HG02840 (cell line): ENCODE data around the gene LAMB1.

Experiments used
- ATAC-seq: cut with Tn5 transposase; IDR thresholded peaks from one replicate; pipeline ENCODE4 v1.9.1; 2021; ENCODE audit warnings: mild to moderate bottlenecking, moderate library complexity, moderate number of reproducible peaks; ENCODE audit not compliant: unreplicated experiment, low FRiP score

LAMB1 gene

DNA sequence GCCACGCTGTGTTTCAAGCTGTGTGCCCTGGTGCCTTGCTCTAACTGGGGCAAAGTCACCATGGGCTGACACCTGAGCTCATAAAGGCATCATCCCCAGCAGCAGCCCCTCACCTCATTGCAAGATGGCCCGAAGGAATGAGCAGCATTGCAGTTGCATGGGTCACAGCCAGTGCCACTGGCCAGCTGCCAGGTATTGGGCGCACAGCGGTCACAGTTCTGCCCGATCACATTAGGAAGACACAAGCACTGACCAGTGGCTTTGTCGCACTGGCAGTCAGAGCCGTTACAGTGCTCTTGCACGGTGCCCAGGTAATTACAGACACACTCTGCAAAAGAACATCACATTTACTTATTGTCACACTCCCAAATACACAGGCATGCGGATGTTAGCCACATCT, 51.1 kb downstream of the LAMB1 start:
- ATAC-seq: no peak

DNA sequence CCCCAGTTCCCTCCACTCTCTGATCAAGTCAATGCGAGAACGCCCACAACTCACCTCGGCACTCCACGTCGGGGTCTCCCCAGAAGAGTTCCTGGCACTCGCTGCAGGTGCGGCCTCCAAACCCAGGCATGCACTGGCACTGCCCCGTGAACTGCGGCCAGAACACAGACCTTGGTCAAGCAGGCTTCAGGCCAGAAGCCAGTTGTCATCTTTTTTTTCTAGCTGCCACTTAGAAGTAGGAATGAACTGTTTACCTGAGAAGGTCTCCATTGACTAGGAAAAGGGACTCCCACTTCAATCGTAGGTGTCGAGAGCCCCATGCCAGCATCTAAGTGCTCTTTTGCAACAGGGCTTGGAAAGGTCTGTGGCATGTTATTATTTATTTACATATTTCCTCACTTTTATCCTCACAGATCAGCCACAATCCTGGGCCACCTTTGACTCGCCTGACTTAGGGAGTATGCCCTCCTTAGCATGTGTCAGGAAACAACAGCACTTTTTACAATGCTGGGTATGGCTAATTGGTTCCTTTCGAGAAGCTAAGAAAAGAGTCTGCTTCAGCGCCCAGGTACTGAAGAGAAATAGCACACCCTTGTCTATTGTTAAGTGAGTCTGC, 51.7 kb downstream of the LAMB1 start:
- no peak for ATAC-seq

DNA sequence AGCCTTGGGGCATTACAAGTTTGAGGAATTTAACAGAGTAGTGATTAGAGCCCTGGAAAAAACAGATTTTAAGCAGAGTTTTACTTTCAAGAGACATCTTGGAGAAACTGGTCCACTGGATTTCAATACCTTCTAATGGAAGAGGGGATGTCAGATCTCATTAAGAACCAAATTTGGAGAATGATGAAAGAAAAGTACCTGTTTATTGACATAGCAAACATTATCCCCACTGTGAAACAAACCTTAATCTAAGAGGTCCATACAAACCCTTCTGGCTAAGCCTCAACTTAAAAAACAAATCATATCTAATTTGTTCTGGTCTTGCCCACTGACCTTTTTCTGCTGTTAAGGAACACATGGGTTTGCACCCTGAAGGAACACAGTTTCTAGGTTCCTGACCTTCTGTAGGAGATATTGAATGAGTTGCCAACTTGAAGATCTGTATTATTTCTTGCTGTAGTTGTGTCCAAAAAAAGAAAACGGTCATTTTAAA, 53.5 kb downstream of the LAMB1 start:
- ATAC-seq: no peak

DNA sequence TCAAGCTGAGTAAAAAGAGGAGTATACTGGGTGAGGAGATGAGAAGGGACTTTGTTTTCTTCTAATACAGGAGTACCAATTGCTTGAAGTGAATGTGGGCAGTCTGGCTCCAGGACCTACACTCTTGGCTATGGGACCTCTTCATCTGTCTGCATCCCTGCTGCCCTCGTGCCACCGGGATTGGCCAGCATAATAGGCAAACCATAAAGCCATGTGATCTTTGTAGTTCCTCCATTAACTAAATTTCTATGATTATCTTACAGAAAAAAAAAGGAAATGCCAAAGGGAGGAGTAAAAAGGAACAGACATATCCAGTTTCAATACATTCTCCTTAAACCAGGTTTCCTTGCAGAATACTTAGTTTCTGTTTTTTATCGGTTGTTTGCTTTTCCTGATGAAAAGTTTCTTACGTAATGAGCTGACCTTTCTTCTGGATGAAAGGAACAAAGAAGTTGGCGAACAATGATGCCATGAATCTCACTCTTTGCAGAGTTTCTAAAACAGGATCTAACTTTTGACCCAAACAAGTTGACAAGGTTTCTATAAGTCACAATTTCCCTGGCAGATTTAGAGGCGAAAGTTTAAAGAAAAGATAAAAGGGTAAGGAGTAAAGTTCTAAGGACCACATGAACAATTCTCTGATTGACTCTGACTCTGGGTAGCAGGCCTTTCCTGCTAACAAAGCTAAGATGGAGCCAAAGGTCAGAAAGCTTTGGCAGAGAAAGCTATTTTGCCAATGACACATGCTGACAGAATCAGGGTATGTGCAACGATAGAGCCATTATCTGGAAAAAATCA, 54.1 kb downstream of the LAMB1 start:
- ATAC-seq: no peak

DNA sequence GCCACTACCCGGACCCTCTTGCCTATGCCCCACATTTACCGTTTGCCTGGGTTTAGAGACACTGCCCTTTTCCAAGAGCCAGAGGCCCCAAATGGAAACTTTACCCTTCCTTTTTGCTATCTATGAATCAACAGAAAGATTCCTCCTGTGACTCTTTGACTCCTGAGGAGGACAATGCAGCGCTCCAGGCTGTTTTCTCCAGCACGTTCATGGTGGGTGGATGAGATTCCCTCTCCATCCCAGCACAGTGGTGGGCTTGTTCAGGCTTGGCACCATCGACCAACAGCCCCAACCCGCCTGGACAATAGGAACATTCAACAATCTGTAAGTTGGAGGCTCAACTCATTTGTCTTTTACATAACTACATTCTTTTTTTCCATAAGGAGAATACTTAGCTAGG, 56.1 kb downstream of the LAMB1 start:
- no peak for ATAC-seq

DNA sequence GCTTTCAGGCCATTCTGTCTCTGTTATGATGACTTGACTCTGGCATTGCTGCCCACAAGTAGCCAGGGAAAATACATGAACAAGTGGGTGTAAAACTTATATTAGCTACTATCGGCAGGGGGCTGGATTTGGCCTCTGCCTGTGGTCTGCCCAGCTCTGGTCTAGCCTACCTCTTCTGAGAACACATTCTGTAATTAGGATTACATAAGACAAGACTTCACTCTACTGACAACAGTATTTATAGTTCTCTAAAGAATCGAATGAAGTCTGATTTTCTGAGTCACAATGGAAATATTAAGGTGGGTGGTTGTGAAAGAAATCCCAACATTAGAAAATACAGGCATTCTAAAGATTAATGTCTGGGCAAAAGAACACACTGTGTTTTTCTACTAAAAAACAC, 56.5 kb downstream of the LAMB1 start:
- no peak for ATAC-seq

DNA sequence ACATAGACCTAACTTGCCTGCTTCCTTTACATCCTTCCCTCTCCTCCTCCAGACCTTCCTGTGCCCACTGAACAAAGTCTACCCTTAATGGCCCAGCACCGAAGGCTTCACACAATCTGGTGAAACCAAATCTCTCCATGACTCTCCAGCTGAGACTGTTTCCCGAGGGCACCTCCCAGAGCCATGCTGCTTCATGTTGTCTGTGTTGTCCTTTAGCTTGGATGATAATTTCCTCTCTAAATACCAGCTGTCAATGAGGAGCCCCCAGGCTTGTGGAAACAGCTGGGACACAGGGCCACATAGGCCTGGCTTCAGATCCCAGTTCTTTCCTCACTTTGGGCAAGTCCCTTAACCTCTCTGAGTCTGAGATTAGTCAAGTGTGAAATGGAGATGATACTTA, 57.6 kb downstream of the LAMB1 start:
- ATAC-seq: no peak

DNA sequence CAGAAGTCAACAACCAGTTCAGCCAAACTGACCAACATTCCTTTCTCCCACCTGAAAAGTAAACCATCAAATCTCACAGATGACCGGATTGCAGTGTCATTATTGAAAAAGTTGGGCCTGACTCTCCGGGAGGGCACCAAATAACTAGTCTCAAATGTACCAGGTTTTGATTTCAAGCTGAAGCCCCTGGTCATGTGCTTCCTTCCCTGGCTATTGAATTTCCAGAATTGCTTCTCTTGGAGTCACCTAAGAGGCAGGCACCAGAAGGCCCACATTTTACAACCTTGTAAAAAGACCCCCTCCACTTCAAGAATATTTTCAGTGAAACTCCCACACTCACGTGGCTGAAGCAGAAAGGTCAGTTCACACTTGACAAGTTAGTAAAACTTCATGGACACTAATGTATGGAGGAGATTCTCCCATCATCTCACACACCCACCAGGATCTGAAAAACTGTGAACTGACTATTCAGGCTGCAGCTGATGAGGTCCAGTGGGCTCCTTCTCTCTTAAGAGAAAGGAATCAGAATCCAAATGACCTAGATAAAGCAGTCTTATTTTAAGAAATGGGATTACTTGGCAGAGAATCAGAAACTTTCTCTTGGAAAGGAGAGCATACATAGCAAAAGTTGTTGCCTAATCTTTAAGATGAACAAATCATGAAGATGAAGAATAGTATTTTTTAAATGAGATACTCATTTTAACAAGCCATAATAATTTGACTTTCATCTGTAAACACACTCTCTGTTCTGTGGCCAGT, 58.4 kb downstream of the LAMB1 start:
- no peak for ATAC-seq

DNA sequence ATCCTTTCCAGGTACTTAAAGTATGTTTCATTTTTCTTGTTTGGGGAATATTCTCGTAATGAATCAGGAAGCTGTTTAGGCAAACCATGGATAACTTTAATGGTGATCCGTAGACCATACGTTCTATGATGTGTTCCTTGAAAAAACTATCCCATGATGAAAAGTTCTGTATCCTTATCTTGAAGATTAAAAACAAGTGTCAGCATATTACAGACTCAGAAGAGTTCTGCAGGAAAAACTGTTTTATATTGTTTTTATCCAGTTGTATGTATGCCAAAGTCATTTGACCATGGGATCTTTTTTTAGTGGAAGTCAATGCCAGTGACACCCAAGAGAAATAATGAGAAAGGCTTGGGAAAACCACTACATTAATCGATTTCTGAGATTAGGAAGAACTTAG, 59.9 kb downstream of the LAMB1 start:
- no peak for ATAC-seq

DNA sequence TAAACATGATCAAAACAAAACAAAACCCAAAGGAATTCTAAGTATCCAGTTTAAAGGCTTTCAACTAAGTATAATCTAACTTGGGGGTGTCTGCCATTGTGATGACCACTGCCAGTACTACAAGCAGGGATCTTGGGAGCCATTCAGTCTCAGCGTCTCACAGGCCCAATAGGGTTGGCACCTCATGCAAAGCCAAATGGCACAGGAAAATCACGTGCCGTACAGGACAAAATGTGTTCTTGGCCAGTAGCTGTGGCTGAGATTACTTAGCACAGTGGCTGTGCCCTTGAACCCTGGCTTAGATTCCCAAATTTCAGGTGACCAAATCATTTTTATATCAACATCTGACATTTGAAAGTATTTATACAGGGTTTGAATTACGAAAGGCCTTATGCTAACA, 62.0 kb downstream of the LAMB1 start:
- ATAC-seq: no peak

DNA sequence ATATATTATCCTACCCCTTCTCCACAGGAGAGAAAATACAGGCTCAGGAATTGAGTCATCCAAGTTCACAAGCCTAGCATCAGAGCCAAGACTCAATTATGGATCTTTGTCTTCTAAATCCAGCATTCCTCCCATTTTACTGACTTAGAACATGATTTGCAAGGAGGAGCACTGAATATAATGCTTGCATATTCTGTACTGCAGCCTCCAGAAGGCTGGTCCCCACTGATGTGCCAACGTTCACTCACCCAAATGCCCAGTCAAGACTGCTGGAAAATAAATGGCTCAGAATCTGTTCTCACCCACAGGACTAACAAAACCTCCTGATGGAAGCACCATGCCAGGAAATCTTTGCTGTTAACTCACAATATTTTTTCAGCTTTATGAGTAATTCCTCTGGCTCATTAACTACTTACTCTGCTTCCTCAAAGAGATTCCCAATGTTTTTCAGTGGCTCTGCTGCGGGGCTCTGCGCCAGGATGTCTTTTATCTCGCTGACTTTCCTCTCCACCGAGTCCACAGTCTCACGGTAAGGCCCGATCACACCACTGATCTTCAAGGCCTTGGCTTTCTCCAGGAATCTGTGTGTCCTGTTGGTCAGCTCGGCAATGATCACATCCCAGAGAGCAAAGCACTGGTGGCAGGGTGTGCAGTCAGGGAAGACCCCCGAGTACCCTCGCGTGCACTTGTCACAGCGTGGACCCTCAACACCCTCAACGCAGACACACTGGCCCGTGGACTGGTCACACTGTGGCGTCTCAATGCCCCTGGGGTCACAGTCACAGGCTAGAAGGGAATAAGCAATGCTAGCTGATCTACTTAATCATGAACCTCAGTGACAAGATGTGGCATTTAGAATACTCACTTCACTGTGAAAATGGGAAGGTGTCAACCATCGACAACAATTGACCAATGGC, 63.1 kb downstream of the LAMB1 start:
- ATAC-seq: no peak

DNA sequence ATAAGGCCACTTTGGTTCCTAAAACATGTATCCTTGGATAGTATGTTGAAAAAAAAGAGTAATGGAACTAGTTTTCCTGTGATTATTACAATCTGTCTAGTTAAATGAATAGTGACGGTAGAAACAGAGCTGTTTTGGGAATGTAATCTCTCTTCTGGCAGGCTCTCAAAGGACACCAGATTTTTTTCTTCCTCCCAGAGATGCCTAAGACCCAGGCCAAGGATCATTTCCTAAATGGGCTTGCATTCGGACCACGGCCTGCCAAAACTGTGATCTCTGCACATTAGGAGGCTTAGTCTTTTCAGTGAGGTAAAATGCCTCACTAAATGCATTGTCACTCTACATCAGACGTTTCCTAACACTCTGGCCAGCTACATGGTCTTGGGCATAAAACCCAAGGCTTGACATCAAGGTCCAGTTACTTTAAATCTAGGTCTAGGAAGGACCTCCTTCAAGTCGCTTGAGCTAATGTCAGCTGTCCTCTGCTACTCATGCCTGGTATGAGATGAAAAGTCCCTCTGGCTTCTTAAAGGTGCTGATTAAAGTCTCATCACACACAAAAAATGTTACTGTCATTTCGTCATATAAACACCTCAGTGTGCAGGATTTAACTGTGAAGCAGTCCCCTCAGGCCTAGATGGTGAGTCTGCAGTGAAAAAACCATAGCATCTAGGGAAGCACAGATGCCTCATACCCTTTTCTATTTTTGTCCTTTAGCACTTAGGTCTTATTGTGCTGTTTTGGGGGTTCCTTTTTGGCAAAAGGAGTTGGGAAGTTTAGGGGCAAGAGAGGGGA, 64.3 kb downstream of the LAMB1 start:
- ATAC-seq: no peak

DNA sequence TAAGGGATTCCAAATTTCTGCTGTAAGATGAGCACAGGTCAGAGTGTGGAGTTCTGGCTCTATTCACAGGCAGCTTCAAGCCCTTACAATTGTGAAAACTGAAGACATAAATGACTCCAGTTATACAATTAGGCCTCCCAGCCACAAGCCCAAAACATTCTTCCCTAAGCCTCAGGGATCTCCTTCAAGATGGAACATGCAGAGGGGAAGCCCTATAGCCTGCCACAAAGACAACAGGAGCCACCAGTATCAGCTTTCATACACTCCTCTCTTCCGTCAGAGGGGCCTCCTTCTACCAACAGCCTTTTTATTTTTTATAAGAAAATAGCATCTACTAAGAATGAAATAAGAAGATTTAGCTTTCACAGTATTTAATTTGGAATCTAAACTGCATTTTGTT, 65.4 kb downstream of the LAMB1 start:
- ATAC-seq: no peak

DNA sequence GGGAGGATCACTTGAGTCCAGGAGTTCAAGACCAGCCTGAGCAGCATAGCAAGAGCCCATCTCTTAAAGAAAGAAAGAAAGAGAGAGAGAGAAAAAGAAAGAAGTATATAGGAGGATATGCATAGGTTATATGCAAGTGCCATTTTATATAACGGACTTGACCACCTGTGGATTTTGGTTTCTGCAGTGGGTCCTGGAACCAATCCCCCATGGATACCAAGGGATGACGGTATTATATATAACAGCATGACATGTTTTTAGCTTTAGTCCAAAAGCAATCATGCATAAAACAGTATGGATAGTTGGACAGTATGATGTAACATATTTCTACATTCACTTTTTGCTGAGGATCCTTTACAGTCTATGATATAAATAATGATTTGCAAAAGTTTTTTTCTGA, 66.6 kb downstream of the LAMB1 start:
- no peak for ATAC-seq

DNA sequence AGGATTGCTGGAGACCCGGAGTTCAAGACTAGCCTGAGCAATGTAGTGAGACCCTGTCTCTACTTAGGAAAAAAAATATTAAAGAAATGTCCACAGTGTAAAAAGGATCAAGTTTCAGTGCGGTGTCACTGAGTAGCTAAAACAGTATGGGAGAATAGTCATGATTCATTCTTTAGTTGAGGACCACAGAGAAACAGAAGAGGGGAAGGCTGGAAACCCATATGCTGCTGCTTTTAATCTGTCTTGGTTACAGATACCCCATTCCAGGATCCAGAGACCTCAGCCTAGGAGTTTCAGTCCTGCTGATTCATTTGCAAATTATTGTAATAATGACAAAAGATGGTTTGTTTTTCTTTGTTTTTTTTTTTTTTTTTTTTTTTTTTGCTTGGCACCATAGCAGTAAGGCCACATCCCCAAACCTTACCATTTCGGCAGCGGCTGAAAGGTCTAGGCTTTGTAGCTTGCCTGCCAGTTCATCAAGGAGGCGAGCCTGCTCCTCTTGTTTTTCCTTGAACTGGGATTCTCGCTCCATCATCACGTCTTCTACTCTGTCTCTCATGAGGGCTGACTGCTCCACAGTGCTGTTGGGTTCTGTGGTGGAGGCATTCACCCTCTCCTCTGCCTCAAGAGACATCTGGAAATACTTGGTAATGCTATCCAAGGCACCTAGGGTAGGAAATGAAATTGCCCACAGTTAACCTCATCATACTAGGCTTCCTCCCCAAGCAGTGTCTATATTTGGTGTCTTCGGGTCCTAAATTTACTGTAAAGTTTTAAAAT, 67.8 kb downstream of the LAMB1 start:
- no peak for ATAC-seq

DNA sequence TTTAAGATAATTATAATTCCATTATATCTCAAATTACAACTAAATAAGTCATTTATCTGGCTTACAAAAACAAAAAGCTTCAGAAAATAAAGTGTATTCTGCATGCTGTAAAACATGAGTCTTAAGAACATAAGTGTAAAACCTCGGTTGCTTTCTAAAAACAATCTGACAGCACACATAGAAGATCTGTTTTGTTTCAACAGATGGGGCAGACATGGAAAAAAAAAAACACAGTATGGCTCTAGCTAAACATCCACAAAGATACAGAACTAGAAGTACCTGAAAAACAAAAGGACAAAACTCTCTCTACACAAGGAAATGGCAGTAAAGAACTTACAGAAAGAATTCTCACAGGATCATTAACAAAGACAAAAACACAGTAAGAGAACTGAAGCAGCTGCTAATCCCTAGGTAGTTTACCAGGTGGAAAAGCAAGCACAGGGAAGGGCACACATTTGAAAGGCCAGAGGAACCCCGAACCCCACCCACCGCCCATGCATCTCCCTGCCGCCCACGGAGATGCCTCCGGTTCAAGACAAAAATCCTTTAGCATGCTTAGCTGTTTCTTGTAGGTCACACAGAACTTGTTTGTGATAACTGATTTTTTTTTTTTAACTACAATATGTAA, 69.5 kb downstream of the LAMB1 start:
- no peak for ATAC-seq

DNA sequence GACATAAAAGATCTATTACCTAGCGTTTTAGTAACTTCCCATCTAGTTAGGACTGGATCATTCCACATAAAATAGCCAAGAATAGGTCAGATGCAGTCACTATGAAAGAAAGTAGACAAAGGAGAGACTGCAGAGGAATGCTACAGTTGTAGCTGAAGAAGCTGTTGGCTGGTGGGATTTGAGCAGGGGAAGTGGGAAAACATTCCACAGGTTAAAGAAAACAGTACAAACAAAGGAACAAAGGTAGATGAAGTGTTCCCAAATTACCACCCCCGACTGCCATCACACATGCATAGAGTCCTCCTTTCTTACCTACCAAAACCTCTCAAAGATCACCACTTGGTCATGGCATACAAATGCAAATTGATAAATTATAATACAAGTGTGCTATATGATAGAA, 70.2 kb downstream of the LAMB1 start:
- ATAC-seq: no peak

DNA sequence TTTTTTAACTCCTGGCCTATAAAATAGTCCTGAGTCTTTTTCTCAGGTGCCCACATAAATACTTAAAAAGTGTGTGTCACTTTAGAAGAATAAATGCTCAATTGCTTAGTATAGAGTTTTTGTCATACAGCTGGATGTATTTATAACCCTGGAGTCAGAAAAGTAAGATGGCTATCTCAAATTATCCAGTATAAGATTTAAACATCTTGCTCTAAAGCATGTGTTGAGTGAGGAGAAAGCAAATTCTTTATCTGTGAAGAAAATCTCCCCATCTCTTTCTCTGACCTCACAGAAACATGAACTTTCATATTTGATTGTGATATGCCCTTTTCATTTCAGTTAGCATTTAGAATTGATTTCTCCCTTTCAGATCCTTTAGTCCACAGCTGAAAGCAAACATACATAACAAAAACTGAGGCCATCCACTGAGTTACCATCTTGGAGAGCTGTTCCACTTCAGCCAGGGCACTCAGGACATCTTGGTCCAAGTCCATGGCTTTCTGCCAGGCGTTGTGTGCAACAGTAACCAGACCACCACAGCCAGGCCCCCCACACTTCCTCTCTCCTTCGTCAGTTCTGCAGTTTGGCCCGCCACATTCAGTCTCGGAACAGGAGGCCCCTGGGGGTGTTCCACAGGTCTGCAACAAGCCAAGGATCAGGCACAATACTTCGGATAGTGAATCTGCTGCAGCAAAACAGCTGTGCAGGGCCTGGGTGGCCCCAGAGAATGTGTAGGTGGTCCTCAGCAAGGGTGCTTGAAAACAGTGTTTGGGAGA, 71.0 kb downstream of the LAMB1 start:
- no peak for ATAC-seq
